NOMO-1 (cell line): ENCODE data around the gene OSBP2.

Source experiments
- DNase-seq, 2 experiments: peaks; one replicate each; lab custom pipeline; 2025; ENCODE audit not compliant: unreplicated experiment in 2 of 2; lab: John Stamatoyannopoulos, UW

OSBP2 gene

GRCh38 chr22:30876915-30877553 is 182.4 kb downstream of the OSBP2 start:
- DNase-seq: no peak

- no peak for DNase-seq
Observed at GRCh38 chr22:30877662-30878515, 183.2 kb downstream of the OSBP2 start.

- DNase-seq: no peak
Observed at GRCh38 chr22:30878516-30879414, 184.1 kb downstream of the OSBP2 start.

- no peak for DNase-seq
Observed at GRCh38 chr22:30879415-30879797, 184.7 kb downstream of the OSBP2 start.

GRCh38 chr22:30880181-30880601 is 185.5 kb downstream of the OSBP2 start:
- DNase-seq: no peak

- no peak for DNase-seq
Observed at GRCh38 chr22:30880847-30881246, 186.2 kb downstream of the OSBP2 start.

- no peak for DNase-seq
Observed at GRCh38 chr22:30881361-30882183, 186.9 kb downstream of the OSBP2 start.

GRCh38 chr22:30882184-30882717 is 187.6 kb downstream of the OSBP2 start:
- DNase-seq: no peak

GRCh38 chr22:30882974-30883533 is 188.4 kb downstream of the OSBP2 start:
- no peak for DNase-seq

- DNase-seq: no peak
Observed at GRCh38 chr22:30883586-30884145, 189.0 kb downstream of the OSBP2 start.

- no peak for DNase-seq
Observed at GRCh38 chr22:30884211-30885000, 189.7 kb downstream of the OSBP2 start.

- no peak for DNase-seq
Observed at GRCh38 chr22:30885001-30885366, 190.3 kb downstream of the OSBP2 start.

- DNase-seq: no peak
Observed at GRCh38 chr22:30885591-30885990, 190.9 kb downstream of the OSBP2 start.

GRCh38 chr22:30887453-30887852 is 192.8 kb downstream of the OSBP2 start:
- DNase-seq: no peak

GRCh38 chr22:30887861-30888260 is 193.2 kb downstream of the OSBP2 start:
- DNase-seq: no peak

GRCh38 chr22:30889268-30889995 is 194.8 kb downstream of the OSBP2 start:
- no peak for DNase-seq

- no peak for DNase-seq
Observed at GRCh38 chr22:30889996-30890480, 195.4 kb downstream of the OSBP2 start.
